ENCODE data around the gene NDP. TPM values are rescaled to one million over a fixed set of nuclear protein-coding genes. Genes with fewer than 3 reads are reported as not detected.
"Not testable (repeated sequence)": the region's sequence is repeated elsewhere in the genome, so short reads cannot be mapped to it uniquely, and the experiment has no call there.

The NDP gene
- total RNA-seq, 1 donor from 2014 or later, result 4.1 TPM

GRCh38 chrX:43974100-43974475, 898 bp upstream of the NDP start:
- intact Hi-C loops (cut with DNase I), result no loop called here
- ATAC-seq (no peak), DNase-seq (ENCODE audit: low spot score) (no peak)

GRCh38 chrX:43971966-43972961, 926 bp downstream of the NDP start:
- intact Hi-C loops (cut with DNase I), result no loop called here
- DNase-seq (ENCODE audit: low spot score), result no peak
- ATAC-seq, result no peak

- intact Hi-C loops (cut with DNase I), result no loop called here
- DNase-seq (ENCODE audit: low spot score), result no peak
- ATAC-seq, result no peak
Observed at GRCh38 chrX:43970528-43970927, 2.7 kb downstream of the NDP start.

- DNase-seq (ENCODE audit: low spot score) (no peak), ATAC-seq (no peak)
- intact Hi-C loops (cut with DNase I), result no loop called here
Observed at GRCh38 chrX:43969504-43970501, 3.4 kb downstream of the NDP start.

- DNase-seq (ENCODE audit: low spot score), result no peak
- no peak for ATAC-seq
- intact Hi-C loops (cut with DNase I), result no loop called here
Observed at GRCh38 chrX:43968359-43968781, 4.8 kb downstream of the NDP start.

- ATAC-seq, result no peak
- intact Hi-C loops (cut with DNase I), result no loop called here
- DNase-seq (ENCODE audit: low spot score), result no peak
Observed at GRCh38 chrX:43964936-43965335, 8.3 kb downstream of the NDP start.

GRCh38 chrX:43963726-43964125, 9.5 kb downstream of the NDP start:
- intact Hi-C loops (cut with DNase I), result no loop called here
- no peak for DNase-seq (ENCODE audit: low spot score)
- ATAC-seq, result no peak

DNA sequence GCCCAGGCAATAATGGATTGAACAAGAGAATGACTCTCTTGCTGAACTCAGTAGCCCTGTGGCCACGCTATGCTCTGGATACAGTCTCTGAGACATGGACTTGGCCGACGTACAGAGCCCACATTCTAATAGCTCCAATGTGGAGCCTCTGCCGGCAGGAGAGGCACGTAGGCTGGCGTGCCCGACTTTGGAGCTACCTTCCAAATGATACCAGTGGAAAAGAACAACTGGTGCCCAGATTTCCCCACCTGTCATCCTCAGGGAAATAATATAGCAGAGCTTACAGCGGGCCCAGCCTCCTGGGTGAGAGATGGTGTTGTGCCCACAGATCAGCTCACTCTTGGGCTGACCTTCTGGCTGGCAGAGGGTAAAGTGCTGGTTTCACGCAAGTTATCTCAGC, 10.6 kb downstream of the NDP start:
- DNase-seq (ENCODE audit: low spot score) (no peak), ATAC-seq (no peak)
- intact Hi-C loops (cut with DNase I), result no loop called here

DNA sequence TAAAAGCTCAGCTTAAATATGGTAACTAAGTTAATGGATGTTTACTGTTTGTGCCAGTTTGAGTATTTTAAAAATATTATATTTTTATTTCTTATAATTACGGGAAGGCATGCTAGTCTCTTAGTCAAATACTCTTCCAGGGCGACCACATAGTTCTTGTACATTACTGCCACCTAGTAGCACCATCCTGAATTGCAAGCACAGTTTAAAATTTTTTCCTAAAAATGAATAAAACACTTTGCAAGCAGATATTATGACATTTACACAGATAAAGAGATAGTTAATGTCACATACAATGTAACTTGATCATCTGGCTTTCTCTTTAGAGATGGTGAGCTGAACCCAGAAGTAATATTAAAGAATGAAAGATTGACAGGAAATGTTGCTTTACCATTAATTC, 11.5 kb downstream of the NDP start:
- DNase-seq (ENCODE audit: low spot score) (no peak), ATAC-seq (no peak)
- intact Hi-C loops (cut with DNase I), result no loop called here

DNA sequence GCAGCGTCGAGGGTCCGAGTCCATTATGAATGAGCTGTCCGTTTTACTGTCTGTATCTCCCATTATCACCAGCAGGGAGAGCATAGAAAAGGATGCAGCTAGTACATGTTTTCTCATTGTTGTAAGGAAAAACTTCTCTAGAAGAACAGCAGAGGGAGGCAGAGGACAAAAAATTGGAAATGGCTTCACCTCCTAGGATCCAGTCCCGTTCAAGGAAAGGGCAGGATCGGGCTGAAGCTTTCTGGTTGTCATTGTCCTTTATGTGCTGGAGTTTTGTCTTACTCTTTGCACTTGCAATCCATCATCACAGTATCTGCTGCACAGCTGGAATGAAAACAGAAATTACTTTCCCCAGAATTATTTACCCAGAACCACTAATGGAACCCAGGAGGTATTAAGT, 14.7 kb downstream of the NDP start:
- DNase-seq (ENCODE audit: low spot score) (no peak), ATAC-seq (peak; percentile 89)
- intact Hi-C loops (cut with DNase I), result loop anchor here (10.0 kb wide), 1 partner anchor 286 kb away; no protein-coding TSS in a partner anchor

DNA sequence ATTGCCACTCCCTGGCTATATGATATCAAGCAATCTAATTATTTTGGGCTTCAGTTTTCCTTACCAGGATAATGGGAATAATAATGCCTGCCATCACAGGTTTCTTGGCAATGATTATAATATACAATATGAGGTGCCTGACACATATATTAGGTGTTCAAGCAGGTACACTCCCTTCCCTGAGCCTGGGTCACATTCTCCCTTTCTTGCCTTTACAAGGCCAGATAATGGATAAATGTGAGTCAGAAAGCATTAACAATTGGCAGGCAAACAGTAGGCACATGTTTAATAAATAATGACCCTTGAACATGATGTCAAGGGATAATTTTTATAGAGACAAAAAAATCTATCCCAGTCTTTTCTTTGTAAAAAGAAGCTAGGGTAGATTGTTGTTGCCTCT, 17.2 kb downstream of the NDP start:
- ATAC-seq, result no peak
- intact Hi-C loops (cut with DNase I), result loop anchor here (10.0 kb wide), 1 partner anchor 289 kb away; no protein-coding TSS in a partner anchor
- no peak for DNase-seq (ENCODE audit: low spot score)

- DNase-seq (ENCODE audit: low spot score) (no peak), ATAC-seq (no peak)
- intact Hi-C loops (cut with DNase I), result loop anchor here (10.0 kb wide), 1 partner anchor 292 kb away; no protein-coding TSS in a partner anchor
Observed at GRCh38 chrX:43953218-43953617, 20.0 kb downstream of the NDP start.

DNA sequence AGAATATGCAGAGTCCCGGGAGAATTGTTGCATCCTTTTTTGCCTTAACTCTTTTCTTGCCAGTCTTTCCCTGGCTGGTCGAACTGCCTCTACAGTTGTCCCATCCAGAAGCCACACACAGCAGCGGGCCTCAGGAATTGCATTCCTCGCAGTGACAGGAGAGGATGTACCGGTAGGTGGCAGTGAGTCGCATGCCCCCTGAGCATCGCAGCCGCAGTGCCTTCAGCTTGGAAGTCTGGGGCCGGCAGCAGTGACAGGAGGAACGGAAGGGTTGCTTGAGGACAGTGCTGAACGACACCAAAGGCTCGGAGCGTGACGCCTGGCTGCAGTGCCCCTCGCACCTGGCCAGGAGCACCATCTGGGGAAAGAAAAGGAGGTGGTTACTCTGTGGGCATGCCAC, 23.5 kb downstream of the NDP start:
- peak; percentile 28 for ATAC-seq
- DNase-seq (ENCODE audit: low spot score), result no peak
- intact Hi-C loops (cut with DNase I), result loop anchor here (10.0 kb wide), 2 partner anchors 115 to 295 kb away; no protein-coding TSS in a partner anchor

- intact Hi-C loops (cut with DNase I), result loop anchor here (10.0 kb wide), 1 partner anchor 106 kb away; no protein-coding TSS in a partner anchor
- ATAC-seq (no peak), DNase-seq (ENCODE audit: low spot score) (no peak)
Observed at GRCh38 chrX:43940816-43941474, 32.2 kb downstream of the NDP start.

- no peak for DNase-seq (ENCODE audit: low spot score)
- intact Hi-C loops (cut with DNase I), result no loop called here
- peak; percentile 61 for ATAC-seq
Observed at GRCh38 chrX:43939187-43939926, 33.8 kb downstream of the NDP start.

- DNase-seq (ENCODE audit: low spot score); intact Hi-C loops (cut with DNase I); ATAC-seq: not testable (repeated sequence)
Observed at GRCh38 chrX:43922032-43922431, 51.2 kb downstream of the NDP start.

DNA sequence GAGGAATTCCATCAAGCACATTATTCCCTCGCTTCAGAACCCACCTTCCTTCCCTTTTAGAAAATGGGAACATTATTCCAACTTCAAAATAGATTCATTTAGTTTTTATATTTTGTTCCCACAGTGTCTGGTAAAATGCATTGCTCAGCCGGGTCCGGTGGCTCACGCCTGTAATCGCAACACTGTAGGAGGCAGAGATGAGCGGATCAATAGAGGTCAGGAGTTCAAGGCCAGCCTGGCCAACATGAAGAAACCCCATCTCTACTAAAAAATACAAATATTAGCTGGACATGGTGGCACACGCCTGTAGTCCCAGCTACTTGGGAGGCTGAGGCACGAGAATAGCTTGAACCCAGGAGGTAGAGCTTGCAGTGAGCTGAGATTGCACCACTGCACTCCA, 62.4 kb downstream of the NDP start:
- DNase-seq (ENCODE audit: low spot score); intact Hi-C loops (cut with DNase I); ATAC-seq: not testable (repeated sequence)

GRCh38 chrX:43910012-43910411, 63.2 kb downstream of the NDP start:
- DNase-seq (ENCODE audit: low spot score), result no peak
- no peak for ATAC-seq
- intact Hi-C loops (cut with DNase I), result no loop called here
